RWPE2 (cell line): ENCODE measurements around the gene OSM.
A peak's percentile ranks its signal among the peaks of the same experiment; 100 is the strongest.

ENCODE experiments used
- ATAC-seq: fragments of 200-7000 bp; cut with Tn5 transposase; 3 replicates; pipeline ENCODE4 v1.9.1; 2021; ENCODE audit warnings: low read depth
- DNase-seq: peaks from one replicate; pipeline ENCODE4 v3.0.0-alpha.2; 2020; ENCODE audit warnings: low spot score
- H3K27ac ChIP-seq: fragments of 450-650 bp; 2 replicates; pipeline ENCODE4 v1.5.1; 2017; ENCODE audit warnings: mild to moderate bottlenecking; ENCODE audit not compliant: poor library complexity, severe bottlenecking
- H3K27me3 ChIP-seq: fragments of 250-450 bp; sonication (Bioruptor Pico); 2 replicates; pipeline ENCODE4 v1.5.1; 2021; ENCODE audit warnings: mild to moderate bottlenecking, moderate library complexity; ENCODE audit not compliant: insufficient read depth, poor library complexity, severe bottlenecking
- H3K36me3 ChIP-seq: fragments of 250-450 bp; sonication (Bioruptor Pico); 2 replicates; pipeline ENCODE4 v1.5.1; 2020; ENCODE audit warnings: low read depth, mild to moderate bottlenecking, moderate library complexity
- H3K4me1 ChIP-seq: fragments of 250-450 bp; sonication (Bioruptor Pico); 2 replicates; pipeline ENCODE4 v1.5.1; 2021; ENCODE audit warnings: mild to moderate bottlenecking, moderate library complexity; ENCODE audit not compliant: insufficient read depth, poor library complexity, severe bottlenecking
- H3K4me3 ChIP-seq: fragments of 250-450 bp; sonication (Bioruptor Pico); 2 replicates; pipeline ENCODE4 v1.5.1; 2021; ENCODE audit warnings: mild to moderate bottlenecking, moderate library complexity; ENCODE audit not compliant: severe bottlenecking
- H3K9me3 ChIP-seq: fragments of 250-450 bp; sonication (Bioruptor Pico); 2 replicates; pipeline ENCODE4 v1.5.1; 2021; ENCODE audit warnings: mild to moderate bottlenecking, moderate library complexity; ENCODE audit not compliant: severe bottlenecking
- CTCF ChIP-seq: fragments of 450-650 bp; IDR thresholded peaks from one replicate; pipeline ENCODE4 v1.5.1; 2017; ENCODE audit warnings: mild to moderate bottlenecking, moderate library complexity; ENCODE audit not compliant: poor library complexity, severe bottlenecking

OSM gene

GRCh38 chr22:30262917-30263741 is 3.5 kb downstream of the OSM start:
- no peak for DNase-seq
- TF ChIP-seq CTCF, result peak; percentile 97
- Histone ChIP-seq H3K4me3 (no peak overlapping the region), H3K36me3 (no peaks in the 10 kb centered on the region), H3K9me3 (no peaks in the 10 kb centered on the region), H3K4me1 (peaks cover 3% of the 10 kb centered on the region), H3K27me3 (no peaks in the 10 kb centered on the region), H3K27ac (no peak overlapping the region)
- peak; percentile 51 for ATAC-seq

- peaks cover 3% of the 10 kb centered on the region for H3K4me1 ChIP-seq
- DNase-seq, result no peak
- ATAC-seq, result no peak
- H3K27me3 ChIP-seq, result no peaks in the 10 kb centered on the region
- no peak for TF ChIP-seq CTCF
- no peaks in the 10 kb centered on the region for H3K36me3 ChIP-seq
- no peak overlapping the region for H3K4me3 ChIP-seq
- H3K27ac ChIP-seq, result no peak overlapping the region
- no peaks in the 10 kb centered on the region for H3K9me3 ChIP-seq
Measured at GRCh38 chr22:30262112-30262511, 4.5 kb downstream of the OSM start.

- Histone ChIP-seq H3K4me3 (no peak overlapping the region), H3K27me3 (no peaks in the 10 kb centered on the region), H3K4me1 (peaks cover 3% of the 10 kb centered on the region), H3K27ac (no peak overlapping the region), H3K36me3 (no peaks in the 10 kb centered on the region), H3K9me3 (no peaks in the 10 kb centered on the region)
- ATAC-seq (no peak), DNase-seq (no peak)
- no peak for TF ChIP-seq CTCF
Measured at GRCh38 chr22:30261134-30261533, 5.5 kb downstream of the OSM start.

GRCh38 chr22:30260682-30261081 is 6.0 kb downstream of the OSM start:
- Histone ChIP-seq H3K4me3 (no peak overlapping the region), H3K9me3 (no peaks in the 10 kb centered on the region), H3K4me1 (peaks cover 3% of the 10 kb centered on the region), H3K27me3 (no peaks in the 10 kb centered on the region), H3K27ac (no peak overlapping the region), H3K36me3 (no peaks in the 10 kb centered on the region)
- ATAC-seq (no peak), DNase-seq (no peak)
- no peak for TF ChIP-seq CTCF

GRCh38 chr22:30260276-30260675 is 6.4 kb downstream of the OSM start:
- no peaks in the 10 kb centered on the region for H3K36me3 ChIP-seq
- no peak for ATAC-seq
- H3K27me3 ChIP-seq, result no peaks in the 10 kb centered on the region
- no peaks in the 10 kb centered on the region for H3K9me3 ChIP-seq
- peaks cover 3% of the 10 kb centered on the region for H3K4me1 ChIP-seq
- DNase-seq, result no peak
- no peak for TF ChIP-seq CTCF
- no peak overlapping the region for H3K4me3 ChIP-seq
- H3K27ac ChIP-seq, result no peak overlapping the region
